ENCODE data around the gene RYR2.

RYR2 gene

DNA sequence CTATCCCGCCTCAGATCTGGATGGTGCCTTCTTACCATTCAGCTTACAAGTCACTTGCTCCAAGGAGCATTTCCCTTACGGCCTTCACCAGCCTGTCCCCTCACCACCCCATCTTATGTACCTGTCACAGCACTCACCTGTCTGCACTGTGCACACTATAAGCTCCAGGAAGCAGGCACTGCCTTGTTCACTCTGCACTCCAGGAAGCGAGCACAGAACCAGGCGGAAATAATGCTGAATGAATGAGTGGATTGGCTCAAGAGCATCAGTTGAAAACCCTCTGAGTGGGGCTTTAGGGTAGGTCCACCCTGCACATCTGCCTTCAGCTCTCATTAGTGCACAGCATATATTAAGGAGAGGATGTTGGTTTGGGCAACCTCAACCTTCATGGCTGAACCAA lies 8.9 kb upstream of the RYR2 start:
- DNase-seq: no peak

DNA sequence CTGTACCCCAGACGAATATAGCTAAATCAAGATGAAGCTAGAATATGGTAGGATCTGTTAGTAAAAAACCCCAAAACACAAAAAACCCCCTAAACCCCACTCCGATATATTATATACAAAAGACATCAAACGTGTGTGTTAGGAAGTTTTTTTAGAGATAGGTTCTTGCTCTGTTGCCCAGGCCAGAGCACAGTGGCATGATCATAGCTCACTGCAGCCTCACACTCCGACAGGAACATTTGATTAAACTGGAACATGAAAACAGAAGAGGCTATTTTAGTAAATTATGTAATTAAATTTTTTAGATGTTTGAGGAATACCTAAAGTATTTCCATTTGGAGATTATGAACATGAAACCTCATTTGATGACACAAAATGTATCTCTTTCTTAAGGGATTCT lies 8.2 kb upstream of the RYR2 start:
- no peak for DNase-seq

DNA sequence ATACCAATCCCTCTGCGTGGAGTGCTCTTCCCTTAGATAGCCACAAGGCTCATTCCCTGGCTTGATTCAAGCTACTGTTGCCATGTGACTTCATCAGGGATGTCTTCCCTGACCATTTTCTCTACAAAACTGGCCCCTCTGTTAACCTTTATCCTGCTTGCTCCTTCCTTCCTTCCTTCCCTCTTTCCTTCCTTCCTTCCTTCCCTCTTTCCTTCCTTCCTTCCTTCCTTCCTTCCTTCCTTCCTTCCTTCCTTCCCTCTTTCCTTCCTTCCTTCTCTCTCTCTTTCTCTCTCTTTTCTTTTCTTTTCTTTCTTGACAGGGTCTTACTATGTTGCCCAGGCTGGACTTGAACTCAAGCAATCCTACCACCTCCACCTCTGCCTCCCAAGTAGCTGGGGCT lies 6.2 kb upstream of the RYR2 start:
- DNase-seq: no peak

DNA sequence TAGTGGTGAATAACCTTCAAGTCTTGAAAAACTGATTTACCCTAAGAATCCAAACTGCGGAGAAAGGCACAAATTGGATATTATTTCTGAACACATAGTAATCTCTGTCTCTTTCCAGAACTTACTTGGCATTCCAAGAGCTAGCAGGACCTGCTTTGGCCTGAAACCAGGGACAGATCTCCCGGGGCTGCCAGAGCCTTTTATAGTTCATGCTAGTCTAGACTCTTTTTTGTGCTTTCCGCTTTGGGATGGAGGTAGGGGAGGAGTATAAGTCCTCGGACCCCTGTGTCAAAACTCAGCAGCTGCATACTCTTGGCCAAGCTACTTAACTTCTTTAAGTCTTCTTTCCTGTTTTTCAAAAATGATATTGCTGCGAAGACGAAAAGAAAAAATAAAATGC lies 3.8 kb upstream of the RYR2 start:
- DNase-seq: no peak

DNA sequence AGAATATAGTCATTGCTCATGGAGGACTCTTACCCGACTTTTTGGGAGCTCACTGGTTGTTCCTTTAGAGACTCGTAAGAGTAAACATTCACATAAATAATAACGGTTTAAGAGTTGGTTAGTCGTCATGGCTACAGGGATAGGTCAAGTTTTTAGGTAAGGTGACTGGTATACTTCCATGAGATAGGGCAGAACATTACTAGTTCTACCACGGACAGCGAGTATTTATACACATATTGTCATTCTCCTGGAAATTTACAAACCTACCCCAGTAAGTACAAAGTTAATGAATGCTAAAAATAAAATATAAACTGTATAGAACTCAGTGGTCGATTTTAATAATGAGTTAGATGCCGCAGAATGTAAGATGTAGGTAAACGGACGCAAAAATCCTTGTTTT lies 1.2 kb upstream of the RYR2 start:
- DNase-seq: no peak

DNA sequence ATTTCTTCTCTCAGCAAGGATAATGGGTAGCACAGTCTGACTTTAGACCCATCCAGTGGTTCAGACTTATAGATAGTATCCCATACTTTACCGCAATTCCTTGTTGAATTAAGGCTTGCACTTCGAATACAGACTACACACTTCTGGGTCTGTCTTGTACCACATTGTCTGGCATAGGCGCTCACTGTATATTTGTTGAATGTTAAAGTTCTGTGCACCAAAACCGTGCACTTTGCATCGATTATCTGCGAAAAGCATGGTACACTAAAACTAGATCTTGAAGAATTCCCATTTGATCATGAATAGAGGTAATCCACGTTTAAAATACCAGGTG lies 556 bp upstream of the RYR2 start:
- DNase-seq: no peak

DNA sequence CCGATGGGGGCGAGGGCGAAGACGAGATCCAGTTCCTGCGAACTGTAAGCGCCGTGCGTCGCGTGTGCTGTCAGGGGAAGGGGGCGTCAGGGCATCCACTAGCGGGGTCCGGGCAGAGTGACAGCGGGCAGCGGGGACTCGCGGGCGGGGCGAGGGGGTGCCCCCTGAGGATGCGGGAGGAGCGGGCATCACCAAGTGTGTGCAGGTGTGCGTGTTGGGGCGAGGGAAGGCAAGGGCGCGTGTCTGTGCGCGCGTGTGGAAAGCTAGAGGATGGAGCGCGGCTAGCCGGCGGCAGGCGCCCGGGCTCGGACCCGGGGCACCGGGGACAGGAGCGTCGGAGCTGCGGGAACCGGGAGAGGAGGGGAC lies 525 bp downstream of the RYR2 start:
- no peak for DNase-seq

DNA sequence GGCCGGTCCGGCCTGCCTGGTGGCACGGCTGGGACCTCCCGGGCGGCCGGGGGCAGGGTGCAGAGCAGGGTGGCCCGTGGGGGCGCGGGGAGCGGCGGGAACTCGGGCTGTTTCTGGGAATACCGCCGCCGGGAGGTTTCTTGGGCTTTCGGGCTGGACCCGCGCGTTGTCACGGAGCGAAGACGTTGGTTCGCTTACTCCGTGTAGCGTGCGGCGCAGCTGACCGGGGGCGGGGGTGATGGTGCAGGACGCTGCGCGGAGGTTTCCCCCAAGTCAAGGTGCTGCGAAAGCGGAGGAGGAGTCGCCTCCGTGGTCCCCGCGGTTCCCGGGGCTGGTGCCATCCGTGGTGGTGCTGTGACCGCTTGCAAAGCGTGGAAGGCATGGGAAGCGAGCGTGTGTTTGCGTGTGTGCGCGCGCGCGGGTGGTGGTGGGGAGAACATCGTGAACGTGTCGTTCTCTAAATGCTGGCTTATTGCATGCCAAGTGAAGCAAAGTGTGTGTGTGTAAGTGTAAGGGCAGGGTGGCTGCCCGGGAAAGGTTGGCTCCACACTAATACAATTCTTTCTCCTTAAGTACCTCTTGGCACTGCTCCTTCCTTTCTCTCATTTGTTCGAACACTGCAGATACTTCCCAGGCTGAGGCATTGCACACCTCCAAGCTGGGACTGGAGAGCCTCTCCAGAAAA lies 1.1 kb downstream of the RYR2 start:
- no peak for DNase-seq

DNA sequence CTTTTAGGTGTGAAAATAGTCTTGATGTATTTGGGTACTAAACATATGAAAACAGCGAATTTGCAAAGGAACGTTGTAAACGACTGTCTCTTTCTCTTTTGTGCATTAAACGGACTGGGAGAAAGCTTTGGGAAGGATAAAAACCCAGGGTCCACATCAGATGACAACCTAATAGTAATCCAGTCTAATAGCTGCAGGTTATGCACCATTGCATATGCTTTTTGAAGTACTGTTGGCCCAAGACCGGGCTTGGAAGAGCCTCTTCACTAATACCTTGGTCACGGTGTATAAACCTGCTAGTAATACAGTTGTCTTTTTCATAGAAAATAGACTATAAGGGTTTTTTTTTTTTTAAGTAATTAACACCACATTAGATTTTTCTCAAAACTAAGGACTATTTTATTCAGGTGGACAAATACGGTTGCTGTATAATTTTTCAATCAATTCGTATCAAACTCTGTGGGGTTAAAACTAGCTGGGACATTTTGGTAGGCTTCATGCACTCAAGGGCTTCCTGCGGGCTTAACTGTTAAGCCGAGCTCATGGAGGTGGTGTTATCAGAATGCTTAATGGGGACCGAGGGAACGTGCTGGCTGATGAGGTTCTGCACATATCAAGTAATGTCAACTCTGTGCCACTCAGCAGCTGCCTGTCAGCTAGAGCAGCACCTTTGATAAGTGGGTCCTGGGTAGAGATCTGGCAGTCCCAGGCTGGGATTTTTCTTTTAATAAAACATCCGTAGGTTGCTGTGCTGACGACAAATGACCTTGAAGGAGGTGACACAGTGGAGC lies 2.1 kb downstream of the RYR2 start:
- no peak for DNase-seq

DNA sequence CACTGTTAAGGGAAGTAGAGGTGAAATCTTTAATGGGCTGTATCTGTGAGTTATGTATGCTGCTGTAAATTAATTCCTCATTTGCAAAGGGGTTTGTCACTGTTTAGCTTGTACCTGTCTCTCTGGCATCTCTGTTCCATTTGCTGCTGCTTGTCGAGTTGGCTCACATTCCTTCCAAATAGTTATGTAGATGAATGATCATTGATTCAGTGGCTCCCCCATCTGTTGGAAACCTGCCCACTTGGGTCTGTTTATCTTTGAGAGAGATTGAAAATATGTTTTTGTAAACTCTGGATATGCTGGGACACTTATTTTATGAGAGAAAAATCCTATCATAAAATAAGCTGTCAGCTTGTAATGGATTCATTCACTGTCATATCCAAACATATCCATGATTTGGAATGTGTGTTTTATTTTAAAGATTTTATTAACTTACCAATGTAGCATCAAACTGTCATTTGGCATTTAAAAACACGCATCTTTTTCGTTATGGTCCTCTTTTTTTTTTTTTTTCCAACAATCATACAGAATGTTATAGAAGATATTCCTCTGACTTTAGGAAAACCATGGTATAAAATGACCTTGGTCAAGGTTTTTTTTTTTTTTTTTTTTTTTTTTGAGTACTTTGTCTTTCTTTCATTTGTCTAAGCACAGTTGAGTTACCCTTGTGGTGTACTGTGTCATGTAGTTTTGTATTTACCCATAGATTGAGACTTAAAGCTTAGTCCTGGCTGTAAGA lies 3.5 kb downstream of the RYR2 start:
- DNase-seq: no peak

DNA sequence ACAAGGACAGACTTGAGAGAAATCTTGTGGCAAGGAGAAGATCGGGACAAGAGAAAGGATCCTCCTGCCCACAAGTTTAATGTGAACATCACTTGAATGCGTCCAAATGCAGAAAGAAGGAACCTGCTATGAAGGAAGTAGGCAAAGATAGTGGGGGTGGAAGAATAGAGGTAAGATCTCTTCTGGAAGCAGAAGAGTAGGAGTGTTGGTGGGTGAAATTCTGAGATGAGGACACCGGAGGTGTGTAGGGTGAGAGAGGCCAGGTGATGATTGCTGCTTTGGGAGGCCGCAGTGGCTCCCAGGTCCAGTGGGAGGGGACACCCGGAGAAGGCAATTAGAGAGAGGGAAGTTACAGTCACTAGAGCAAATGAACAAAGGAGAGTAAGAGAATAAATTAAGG lies 6.8 kb downstream of the RYR2 start:
- DNase-seq: no peak

DNA sequence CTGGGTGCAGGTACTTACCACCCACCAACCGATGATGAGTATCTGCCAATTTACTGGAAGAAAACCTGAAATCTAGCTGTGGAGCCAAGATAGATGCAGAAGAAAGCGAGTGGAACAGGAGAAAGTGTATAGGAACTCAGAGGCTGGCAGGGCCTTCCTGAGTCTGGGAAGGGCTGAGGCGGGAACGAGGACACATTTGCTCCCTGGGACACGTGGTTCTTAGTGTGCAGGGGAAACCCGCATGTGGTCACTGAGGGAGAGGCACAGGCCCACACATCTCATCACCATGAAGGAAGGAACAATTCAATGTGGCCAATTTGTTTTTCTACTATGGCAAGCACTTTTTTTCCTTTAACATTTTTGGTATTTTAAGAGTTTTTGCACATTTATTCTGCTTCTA lies 8.2 kb downstream of the RYR2 start:
- no peak for DNase-seq

DNA sequence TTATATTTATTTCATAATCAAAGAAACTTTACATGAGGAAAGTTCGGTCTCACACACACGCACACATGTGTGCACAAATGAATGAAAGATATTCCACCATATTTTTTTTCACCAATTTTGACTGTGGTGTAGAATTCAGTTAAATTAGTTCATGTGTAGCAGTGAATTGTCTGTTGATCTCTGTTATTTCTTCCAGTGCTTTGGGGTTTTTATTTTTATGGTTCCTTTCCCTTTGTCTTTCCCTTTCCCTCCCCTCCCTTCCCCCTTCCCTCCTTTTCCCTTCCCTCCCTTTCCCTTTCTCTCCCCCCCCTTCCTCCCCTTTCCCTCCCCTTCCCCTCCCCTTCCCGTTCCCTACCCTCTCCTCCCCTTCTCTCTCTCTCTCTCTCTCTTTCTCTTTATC lies 8.9 kb downstream of the RYR2 start:
- no peak for DNase-seq

DNA sequence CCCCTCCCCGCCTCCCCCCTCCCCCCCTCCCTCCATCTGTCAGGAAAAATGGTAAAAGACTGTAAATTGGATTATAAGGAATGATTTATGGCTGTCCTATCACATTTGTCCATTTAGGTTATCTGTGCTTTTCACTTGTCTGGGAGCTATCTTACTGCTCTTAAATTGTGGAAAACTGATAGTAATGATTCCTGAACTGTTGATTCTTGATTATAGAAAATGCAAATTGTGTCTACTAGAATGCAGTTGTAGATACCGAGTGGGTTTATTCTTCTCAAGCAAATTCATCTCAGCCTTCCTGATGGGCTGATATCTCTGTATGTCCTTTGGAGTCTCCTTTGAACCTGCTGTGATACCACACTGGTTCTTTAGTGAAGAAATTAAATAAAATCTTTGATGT lies 12.3 kb downstream of the RYR2 start:
- DNase-seq: no peak

DNA sequence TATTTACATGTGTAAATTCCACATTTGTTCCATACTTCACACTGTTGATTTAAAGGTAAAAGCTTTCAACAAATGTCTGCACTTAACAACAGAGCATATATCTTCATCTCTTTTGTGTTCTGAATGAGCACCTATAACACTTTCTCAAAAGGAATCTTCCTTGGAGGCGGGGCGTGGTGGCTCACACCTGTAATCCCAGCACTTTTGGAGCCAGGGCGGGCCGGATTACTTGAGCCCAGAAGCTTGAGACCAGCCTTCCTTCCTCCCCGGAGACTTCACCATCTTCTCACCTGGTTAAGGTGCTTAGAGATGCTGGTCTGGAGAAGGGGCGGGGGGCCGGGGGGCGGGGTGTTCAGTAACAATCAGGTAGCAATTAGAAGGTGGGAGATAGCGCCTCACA lies 16.5 kb downstream of the RYR2 start:
- no peak for DNase-seq

DNA sequence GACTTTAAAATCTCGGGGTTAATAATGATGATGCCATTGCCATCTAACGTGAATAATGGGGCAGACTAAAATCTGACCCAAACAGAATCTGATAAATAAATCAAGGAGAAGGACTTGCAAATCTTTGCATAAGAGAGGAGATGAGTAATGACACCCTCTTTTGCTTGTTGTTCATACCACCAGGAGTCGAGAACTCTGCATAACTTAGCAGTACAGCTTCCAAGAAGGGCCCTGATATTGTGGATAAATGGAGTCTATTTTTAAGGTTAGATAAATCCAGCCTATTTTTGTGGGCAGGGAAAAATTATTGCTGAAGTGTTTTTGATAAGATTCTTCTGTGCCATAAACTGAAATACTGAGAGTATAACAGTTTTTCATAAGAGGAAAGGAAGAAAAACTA lies 17.3 kb downstream of the RYR2 start:
- no peak for DNase-seq

DNA sequence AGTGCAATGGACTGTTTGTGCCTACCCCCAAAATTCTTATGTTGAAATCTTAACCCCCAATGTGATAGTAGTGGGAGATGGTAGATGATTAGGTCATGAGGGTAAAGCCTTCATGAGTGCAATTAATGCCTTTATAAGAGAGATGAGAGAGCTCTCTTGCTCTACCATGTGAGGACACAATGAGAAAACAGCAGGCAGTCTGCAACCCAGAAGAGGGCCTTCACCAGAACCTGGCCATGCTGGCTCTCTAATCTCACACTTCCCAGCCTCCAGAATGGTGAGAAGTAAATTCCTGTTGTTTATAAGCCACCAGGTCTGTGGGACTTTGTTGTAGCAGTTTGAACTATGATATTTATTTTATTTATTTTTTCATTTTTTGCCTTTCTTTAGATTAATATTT lies 21.0 kb downstream of the RYR2 start:
- no peak for DNase-seq

DNA sequence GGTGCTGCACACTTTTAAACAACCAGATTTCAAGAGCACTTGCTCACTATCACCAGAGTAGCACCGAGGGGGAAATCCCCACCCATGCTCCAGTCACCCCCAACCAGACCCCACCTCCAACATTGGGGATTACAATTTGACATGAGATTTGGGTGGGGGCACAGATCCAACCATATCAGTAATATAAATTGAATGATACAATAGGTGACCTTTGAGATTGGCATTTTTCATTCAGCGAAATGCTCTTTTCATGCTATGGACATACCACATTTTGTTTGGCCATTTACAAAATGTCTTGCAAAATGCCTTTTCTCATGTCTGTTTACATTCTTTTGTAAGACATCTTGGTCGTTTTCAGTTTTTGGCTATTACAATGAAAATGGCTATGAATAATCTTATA lies 23.9 kb downstream of the RYR2 start:
- DNase-seq: no peak

DNA sequence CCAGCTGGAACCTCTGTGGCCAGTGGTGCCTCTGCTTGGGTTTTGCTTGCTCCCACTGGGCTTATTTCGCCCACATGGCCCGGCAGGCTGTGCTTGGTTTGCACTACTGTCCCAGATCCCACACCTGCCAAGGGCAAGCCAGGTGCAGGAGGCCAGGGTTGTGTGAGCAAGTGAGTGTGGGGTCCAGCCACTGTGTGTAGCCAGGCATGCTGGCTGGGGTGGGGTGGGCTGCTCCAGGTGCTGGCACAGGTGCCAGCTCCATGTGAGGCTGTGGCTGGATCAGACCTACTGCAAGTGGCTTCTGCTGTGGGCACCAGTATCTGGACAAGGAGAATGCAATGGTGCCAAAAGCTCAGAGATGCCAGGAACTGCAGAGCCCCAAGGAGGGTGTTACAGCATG lies 28.5 kb downstream of the RYR2 start:
- no peak for DNase-seq

DNA sequence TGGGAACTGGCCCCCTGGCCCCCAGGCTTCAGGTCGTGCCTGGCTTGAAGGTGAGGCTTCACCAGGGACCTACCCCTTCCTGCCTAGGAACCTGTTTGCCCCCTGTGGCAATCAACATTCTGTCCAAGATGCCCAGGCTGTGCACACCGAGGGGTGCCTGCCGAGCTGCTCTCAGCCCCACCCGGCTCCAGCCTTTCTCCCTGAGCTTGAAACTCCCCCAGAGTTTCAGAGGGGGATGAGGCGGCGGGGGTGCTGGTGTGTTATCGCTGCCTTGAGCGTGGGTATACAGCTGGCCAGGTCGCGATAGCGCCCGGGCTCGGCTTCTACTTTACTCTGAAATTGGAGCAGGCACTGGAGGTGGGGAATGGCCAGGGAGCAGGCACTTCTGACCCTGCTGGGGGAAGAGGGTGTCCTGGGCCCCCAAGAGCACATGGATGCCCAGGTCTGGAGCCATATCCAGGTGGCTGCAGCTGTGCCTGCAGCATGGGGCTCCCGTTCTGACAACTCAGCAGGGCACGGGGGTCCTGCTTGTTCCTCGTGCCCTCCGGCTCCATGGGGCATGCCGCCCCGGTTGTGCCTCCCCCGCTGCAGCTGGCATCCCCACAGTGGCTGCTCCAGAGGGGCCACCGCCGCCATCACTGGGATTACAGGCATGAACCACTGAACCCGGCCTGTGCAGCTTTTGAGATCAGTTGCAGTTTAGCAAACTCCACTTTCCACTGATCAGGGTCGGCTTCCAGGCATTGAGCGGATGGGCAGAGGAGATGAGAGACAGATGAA lies 29.8 kb downstream of the RYR2 start:
- DNase-seq: no peak

DNA sequence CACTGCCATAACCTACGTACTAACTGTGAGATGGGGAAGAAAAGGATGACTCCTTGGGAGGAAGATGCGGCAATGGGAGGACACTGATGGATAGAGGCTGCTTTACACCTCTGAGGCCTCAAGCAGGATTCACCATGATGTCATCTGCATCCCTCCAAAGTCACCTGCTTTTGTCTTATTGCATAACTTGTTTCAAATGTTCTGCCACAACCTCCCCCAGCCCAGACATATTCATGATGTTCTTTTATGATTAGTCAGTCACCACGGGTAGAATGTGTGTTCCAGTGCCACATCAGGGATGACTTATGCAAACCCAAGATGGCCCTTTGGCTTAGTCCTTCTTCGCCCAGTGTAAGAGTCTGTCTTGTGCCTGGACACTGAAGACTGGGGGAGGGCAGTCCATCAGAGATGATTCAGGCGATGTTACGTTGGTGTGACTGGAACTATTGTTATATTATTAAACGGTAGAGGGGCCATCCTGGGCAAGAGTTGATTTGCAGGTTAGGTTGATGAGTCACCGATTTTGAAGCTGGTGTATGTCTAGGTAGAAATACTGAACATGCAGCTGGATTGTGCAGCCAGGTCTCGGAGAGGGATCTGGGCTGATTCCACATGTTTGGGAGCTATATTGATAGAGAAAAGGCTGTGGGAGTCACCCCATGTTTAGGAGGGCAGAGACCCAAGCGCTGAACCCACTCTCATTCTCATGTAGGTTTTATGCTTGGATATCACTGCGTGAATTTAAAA lies 32.6 kb downstream of the RYR2 start:
- no peak for DNase-seq

DNA sequence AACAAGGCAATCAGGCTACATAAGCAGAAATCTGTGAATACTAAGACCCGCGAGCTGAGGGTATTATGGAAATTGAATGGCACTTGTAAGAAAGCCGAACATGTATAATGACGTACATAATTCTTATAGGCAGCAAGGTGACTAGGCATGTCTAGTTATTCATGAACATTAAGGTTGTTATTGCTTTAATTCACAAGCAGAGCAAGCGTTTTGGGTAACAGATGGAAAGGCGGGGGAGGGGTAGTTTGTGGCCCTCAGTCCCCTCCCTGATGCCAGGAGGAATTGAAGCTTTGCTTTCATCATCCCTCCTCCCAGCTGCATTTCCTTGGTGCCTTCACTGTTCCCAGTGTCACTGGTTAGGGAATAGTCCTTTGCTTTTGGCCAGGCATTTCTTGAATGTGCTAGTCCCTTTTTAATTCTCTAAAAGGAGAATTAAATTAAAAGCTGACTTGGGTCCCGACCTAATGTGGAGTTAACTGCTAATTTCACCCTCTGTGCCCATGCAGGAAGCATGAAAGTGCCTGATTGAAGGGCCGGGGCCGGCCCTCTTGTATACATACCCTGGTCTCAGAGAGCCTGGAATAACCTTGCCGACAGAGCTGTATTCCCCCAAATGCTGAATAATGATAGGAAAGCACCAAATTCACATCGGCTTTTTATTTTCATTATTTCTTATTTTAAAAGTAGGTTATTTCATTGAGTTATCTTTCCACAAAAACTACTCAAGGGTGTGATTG lies 42.5 kb downstream of the RYR2 start:
- no peak for DNase-seq
